RWPE1 (cell line): ENCODE data around the gene TSPYL6.
"Not testable (repeated sequence)": the region's sequence is repeated elsewhere in the genome, so short reads cannot be mapped to it uniquely, and the experiment has no call there.

Experiments
- CTCF ChIA-PET: fragments of 350-600 bp; sonication (Branson Sonifier 250); formaldehyde crosslinking; extraction: SDS; loops from one replicate; lab custom pipeline; 2021; lab: Yijun Ruan, JAX
- POLR2A ChIA-PET: fragments of 400-600 bp; formaldehyde crosslinking; extraction: SDS; loops from one replicate; lab custom pipeline; 2020; ENCODE audit warnings: antibody characterized with exemption; ENCODE audit not compliant: low non-redundant PET; lab: Yijun Ruan, JAX
- DNase-seq: peaks from one replicate; pipeline ENCODE4 v3.0.0; 2012; ENCODE audit warnings: low spot score
- H3K27ac ChIP-seq: fragments of 450-650 bp; 2 replicates; pipeline ENCODE4 v1.5.1; 2017
- CTCF ChIP-seq: fragments of 450-650 bp; conservative IDR thresholded peaks from 2 replicates; pipeline ENCODE4 v1.5.1; 2017; ENCODE audit warnings: low read depth, mild to moderate bottlenecking

The TSPYL6 gene

GRCh38 chr2:54256091-54256694 is at the start of gene TSPYL6:
Gene TSPYL6, minus strand, starts transcription at chr2:54256229. Its CDS starts 78 bp downstream, at chr2:54256151.
- ChIA-PET CTCF (no interaction called here), POLR2A (no interaction called here)
- no peak for DNase-seq
- no peak within 1 kb of the TSS for H3K27ac ChIP-seq
- no peak for TF ChIP-seq CTCF

GRCh38 chr2:54303631-54304030 is 47.6 kb upstream of the TSPYL6 start:
- no peak for TF ChIP-seq CTCF
- no peak overlapping the region for H3K27ac ChIP-seq
- CTCF ChIA-PET, result interaction anchor here (0.7 kb wide), 1 partner anchor 25 kb away, joined by 3 read pairs; no protein-coding TSS in a partner anchor
- no peak for DNase-seq
- POLR2A ChIA-PET, result no interaction called here

GRCh38 chr2:54298514-54298913 is 42.5 kb upstream of the TSPYL6 start:
- TF ChIP-seq CTCF, result no peak
- no peak for DNase-seq
- H3K27ac ChIP-seq, result no peak overlapping the region
- POLR2A ChIA-PET, result no interaction called here
- CTCF ChIA-PET, result no interaction called here

- no peak for TF ChIP-seq CTCF
- POLR2A ChIA-PET, result no interaction called here
- no peak for DNase-seq
- H3K27ac ChIP-seq, result no peak overlapping the region
- CTCF ChIA-PET, result no interaction called here
These were observed 39.9 kb upstream of the TSPYL6 start for GRCh38 chr2:54295911-54296310.

- CTCF ChIA-PET, result interaction anchor here (0.6 kb wide), 1 partner anchor 56 kb away, joined by 3 read pairs; no protein-coding TSS in a partner anchor
- DNase-seq, POLR2A ChIA-PET, H3K27ac ChIP-seq: not testable (repeated sequence)
These were observed 38.6 kb upstream of the TSPYL6 start for GRCh38 chr2:54294665-54295064.

- H3K27ac ChIP-seq, result no peak overlapping the region
- CTCF ChIA-PET, result no interaction called here
- no peak for TF ChIP-seq CTCF
These were observed 34.5 kb upstream of the TSPYL6 start for GRCh38 chr2:54290356-54291025.

GRCh38 chr2:54289917-54290316 is 33.9 kb upstream of the TSPYL6 start:
- no peak for TF ChIP-seq CTCF
- CTCF ChIA-PET, result no interaction called here
- POLR2A ChIA-PET, result no interaction called here
- no peak for DNase-seq
- no peak overlapping the region for H3K27ac ChIP-seq

More at GRCh38 chr2:54290356-54291025, 34.5 kb upstream of the TSPYL6 start:
- no peak for DNase-seq
- POLR2A ChIA-PET, result no interaction called here
